A673 (cell line): ENCODE results near the gene WBP2NL. TPM values are rescaled to one million over a fixed set of nuclear protein-coding genes. Genes with fewer than 3 reads are reported as not detected.

Experiments
- BruUV-seq: library from RNA; stranded (reverse); fragments of 400-500 nt; replicated peaks from 2 replicates; lab custom pipeline; 2021; lab: Mats Ljungman, UMichigan
- CTCF ChIA-PET: fragments of 300-600 bp; sonication (Branson Sonifier 250); formaldehyde crosslinking; loops from one replicate; lab custom pipeline; 2022; ENCODE audit warnings: antibody characterized with exemption; lab: Charles Lee
- POLR2A ChIA-PET: fragments of 300-600 bp; sonication (Branson Sonifier 250); formaldehyde crosslinking; loops from one replicate; lab custom pipeline; 2022; ENCODE audit warnings: antibody characterized with exemption; ENCODE audit not compliant: low non-redundant PET; lab: Charles Lee
- DNase-seq: peaks from one replicate; pipeline ENCODE4 v3.0.0-alpha.2; 2015; ENCODE audit warnings: low spot score
- H3K27ac ChIP-seq: fragments of 200-600 bp; sonication (generic); 2 replicates; pipeline ENCODE4 v1.5.1; 2016; ENCODE audit warnings: mixed run types, low read depth, mild to moderate bottlenecking, mixed read lengths, antibody characterized with exemption, low read length; ENCODE audit not compliant: poor library complexity, severe bottlenecking
- H3K27me3 ChIP-seq: fragments of 200-600 bp; sonication (generic); replicated peaks from 2 replicates; pipeline ENCODE4 v1.6.1; 2017; ENCODE audit warnings: mixed run types, low read depth, mild to moderate bottlenecking, mixed read lengths, antibody characterized with exemption, low read length; ENCODE audit not compliant: insufficient read depth, poor library complexity
- H3K36me3 ChIP-seq: fragments of 200-600 bp; sonication (generic); 2 replicates; pipeline ENCODE4 v1.6.1; 2016; ENCODE audit warnings: mixed run types, mild to moderate bottlenecking, mixed read lengths, antibody characterized with exemption, low read length; ENCODE audit not compliant: insufficient read depth, poor library complexity, severe bottlenecking
- H3K4me1 ChIP-seq: fragments of 200-600 bp; sonication (generic); 2 replicates; pipeline ENCODE4 v1.6.1; 2017; ENCODE audit warnings: mixed run types, mild to moderate bottlenecking, mixed read lengths, antibody characterized with exemption, low read length; ENCODE audit not compliant: insufficient read depth, poor library complexity, severe bottlenecking
- H3K4me3 ChIP-seq: fragments of 200-600 bp; sonication (generic); 2 replicates; pipeline ENCODE4 v1.5.1; 2016; ENCODE audit warnings: low read depth, mixed run types, mild to moderate bottlenecking, mixed read lengths, low read length; ENCODE audit not compliant: poor library complexity, severe bottlenecking
- H3K9me3 ChIP-seq: fragments of 200-600 bp; sonication (generic); 2 replicates; pipeline ENCODE4 v1.6.1; 2016; ENCODE audit warnings: mixed run types, low read depth, mild to moderate bottlenecking, mixed read lengths, antibody characterized with exemption, low read length; ENCODE audit not compliant: poor library complexity, severe bottlenecking
- CTCF ChIP-seq: fragments of 300-800, 200-600 bp; sonication (generic); conservative IDR thresholded peaks from 2 replicates; pipeline ENCODE4 v1.5.1; 2017; ENCODE audit warnings: low read depth, mild to moderate bottlenecking, antibody characterized with exemption, low read length, moderate library complexity, mixed read lengths
- EZH2 ChIP-seq: fragments of 200-600 bp; sonication (generic); IDR thresholded peaks from 2 replicates; pipeline ENCODE4 v1.6.1; 2017; ENCODE audit warnings: borderline replicate concordance, low read depth, mild to moderate bottlenecking, mixed read lengths, antibody characterized with exemption, low read length; ENCODE audit not compliant: poor library complexity, severe bottlenecking
- intact Hi-C: fragments of 100-400 bp; cut with micrococcal nuclease; formaldehyde crosslinking; loops from one replicate; pipeline ENCODE4 v1.10.0; 2022; ENCODE audit not compliant: unreplicated experiment
- total RNA-seq: library from RNA; stranded (reverse); gene quantifications from 2 replicates; pipeline ENCODE4 v1.2.3, GENCODE V29; 2021

WBP2NL gene
- total RNA-seq, 1 experiment from 2014 or later, result not detected

GRCh38 chr22:42074846-42075676 lies 76.5 kb downstream of the WBP2NL start:
- Histone ChIP-seq H3K9me3 (no peaks in the 10 kb centered on the region), H3K36me3 (no peaks in the 10 kb centered on the region), H3K27ac (no peak overlapping the region), H3K4me3 (no peak overlapping the region), H3K4me1 (peaks cover 14% of the 10 kb centered on the region), H3K27me3 (no peaks in the 10 kb centered on the region)
- POLR2A ChIA-PET, result no interaction called here
- CTCF ChIA-PET, result no interaction called here
- intact Hi-C loops, result no loop called here
- DNase-seq, result no peak
- no TSS peak for BruUV-seq
- TF ChIP-seq EZH2 (no peak), CTCF (no peak)

GRCh38 chr22:42076764-42077485 lies 78.3 kb downstream of the WBP2NL start:
- DNase-seq, result no peak
- no peaks in the 10 kb centered on the region for H3K9me3 ChIP-seq
- ChIA-PET CTCF (no interaction called here), POLR2A (no interaction called here)
- H3K4me1 ChIP-seq, result peaks cover 13% of the 10 kb centered on the region
- no peak overlapping the region for H3K27ac ChIP-seq
- BruUV-seq, result no TSS peak
- no peak overlapping the region for H3K4me3 ChIP-seq
- H3K36me3 ChIP-seq, result no peaks in the 10 kb centered on the region
- intact Hi-C loops, result no loop called here
- no peaks in the 10 kb centered on the region for H3K27me3 ChIP-seq
- no peak for TF ChIP-seq EZH2
- TF ChIP-seq CTCF, result no peak

GRCh38 chr22:42077486-42078125 lies 79.0 kb downstream of the WBP2NL start:
- DNase-seq, result no peak
- Histone ChIP-seq H3K4me3 (no peak overlapping the region), H3K27me3 (no peaks in the 10 kb centered on the region), H3K36me3 (peaks cover 3% of the 10 kb centered on the region), H3K9me3 (no peaks in the 10 kb centered on the region), H3K27ac (no peak overlapping the region), H3K4me1 (peaks cover 13% of the 10 kb centered on the region)
- no peak for TF ChIP-seq CTCF
- TF ChIP-seq EZH2, result no peak
- ChIA-PET CTCF (interaction anchor here (0.6 kb wide), 1 partner anchor 14 kb away, joined by 3 read pairs; no protein-coding TSS in a partner anchor), POLR2A (no interaction called here)
- no TSS peak for BruUV-seq
- intact Hi-C loops, result no loop called here
